ENCODE data around the gene PIGN.
A peak's percentile ranks its signal among the peaks of the same experiment; 100 is the strongest.
"Not testable (repeated sequence)": the region's sequence is repeated elsewhere in the genome, so short reads cannot be mapped to it uniquely, and the experiment has no call there.

The PIGN gene

DNA sequence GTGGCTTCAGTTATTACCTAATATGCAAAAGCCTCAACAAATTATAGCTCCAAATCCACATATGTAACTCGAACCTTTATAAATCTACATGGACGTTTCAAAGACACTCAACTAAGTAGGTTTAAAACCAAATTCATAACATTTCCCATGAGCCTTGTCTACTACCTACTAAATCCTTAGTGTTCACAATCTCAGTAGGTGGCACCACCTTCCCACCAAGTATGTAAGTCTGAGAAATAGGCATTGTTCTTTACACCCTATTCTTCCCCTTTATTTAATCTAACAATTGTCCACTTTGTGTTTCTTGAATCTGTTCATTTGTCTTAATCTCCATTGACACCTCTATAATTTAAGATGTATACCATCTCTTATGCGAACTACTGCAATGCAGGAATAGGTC, 4.6 kb downstream of the PIGN start:
- DNase-seq (ENCODE audit: low read depth) = no peak

DNA sequence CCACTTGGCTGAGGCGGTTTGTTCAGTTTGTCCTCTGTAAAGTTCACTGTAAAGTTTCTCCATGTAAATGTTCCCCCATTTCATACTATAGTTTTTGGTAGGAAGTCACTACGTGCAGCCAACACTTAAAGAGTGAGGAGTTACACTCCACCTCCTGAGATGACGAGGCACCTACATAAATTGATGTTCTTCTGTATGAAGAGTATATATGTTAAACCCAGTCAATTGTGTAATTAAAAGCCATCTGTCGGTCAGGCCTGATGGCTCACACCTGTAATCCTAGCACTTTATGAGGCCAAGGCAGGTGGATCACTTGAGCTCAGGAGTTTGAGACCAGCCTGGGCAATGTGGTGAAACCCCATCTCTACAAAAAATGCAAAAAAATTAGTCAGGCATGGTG, 7.6 kb downstream of the PIGN start:
- no peak for DNase-seq (ENCODE audit: low read depth)

DNA sequence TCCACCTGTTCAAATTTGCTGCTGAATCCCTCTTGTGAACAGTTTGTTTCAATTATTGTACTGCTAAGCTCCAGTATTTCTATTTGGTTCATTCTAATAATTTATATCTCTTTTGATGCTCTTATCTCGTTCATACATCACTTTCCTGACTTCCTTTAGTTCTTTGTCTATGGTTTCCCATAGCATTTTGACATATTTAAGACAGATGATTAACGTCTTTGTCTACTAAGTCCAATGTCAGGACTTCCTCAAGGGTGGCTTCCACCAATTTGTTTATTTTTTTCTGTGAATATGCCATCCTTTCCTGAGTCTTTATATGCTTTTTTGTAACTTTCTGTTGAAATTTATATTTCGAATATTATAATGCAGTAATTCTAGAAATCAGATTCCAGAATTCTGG, 9.6 kb downstream of the PIGN start:
- DNase-seq (ENCODE audit: low read depth) = no peak

DNA sequence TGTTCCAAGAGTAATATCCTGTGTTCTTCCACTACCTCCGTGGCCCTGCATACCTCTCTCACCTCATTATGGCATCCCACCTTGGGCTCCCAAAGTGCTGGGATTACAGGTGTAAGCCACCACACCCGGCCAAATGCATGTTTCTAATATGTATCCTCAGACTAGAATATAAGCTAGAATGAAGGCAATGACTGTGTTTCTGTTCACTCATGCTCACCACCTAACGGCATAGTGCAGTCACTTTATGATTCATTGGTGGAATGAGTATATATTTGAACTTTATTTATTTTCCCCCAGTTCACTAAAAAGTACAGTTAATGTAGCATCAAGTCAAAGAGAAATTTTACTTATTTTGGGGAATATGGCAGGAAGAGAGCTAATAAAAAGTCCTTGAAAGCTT, 11.3 kb downstream of the PIGN start:
- no peak for DNase-seq (ENCODE audit: low read depth)

DNA sequence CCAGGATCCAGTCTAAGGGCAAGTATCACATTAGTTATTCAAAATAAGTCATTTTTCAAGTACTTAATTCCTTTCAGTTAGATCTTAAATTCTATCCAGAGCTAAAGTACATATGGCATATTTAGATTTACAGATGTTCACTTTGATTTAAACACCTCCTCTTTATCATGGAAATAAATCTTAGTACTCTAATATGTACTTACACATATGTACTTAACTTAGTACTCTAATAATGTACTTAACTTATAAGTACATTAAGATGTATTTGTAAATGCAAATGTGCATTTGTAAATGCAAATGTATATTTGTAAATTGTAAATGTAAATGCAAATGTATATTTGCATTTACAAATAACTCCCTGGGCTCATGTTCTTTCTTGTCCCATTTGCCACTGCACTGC, 14.6 kb downstream of the PIGN start:
- no peak for DNase-seq (ENCODE audit: low read depth)

DNA sequence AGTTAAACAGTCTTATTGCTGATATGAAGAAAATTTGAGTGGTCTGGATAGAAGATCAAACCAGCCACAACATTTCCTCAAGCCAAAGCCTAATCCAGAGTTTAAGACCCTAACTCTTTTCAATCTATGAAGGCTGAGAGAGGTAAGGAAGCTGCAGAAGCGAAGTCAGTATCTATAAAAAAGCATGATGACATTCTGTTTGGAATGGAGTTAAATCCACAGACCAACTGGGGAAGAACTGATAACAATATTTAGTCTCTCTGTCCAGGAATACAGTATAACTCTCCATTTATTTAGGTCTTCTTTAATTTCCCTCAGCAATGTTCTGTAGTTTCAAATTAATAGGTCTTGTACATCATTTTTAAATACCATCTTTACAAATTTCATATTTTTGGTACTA, 16.0 kb downstream of the PIGN start:
- DNase-seq (ENCODE audit: low read depth) = no peak

DNA sequence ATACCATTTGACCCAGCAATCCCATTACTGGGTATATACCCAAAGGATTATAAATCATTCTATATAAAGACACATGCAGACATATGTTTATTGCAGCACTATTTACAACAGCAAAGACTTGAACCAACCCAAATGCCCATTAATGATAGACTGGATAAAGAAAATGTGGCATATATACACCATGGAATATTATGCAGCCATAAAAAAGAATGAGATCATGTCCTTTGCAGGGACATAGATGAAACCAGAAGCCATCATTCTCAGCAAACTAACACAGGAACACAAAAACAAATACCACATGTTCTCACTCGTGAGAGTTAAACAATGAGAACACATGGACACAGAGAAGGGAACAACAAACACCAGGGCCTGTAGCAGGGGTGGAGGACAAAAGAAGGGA, 20.3 kb downstream of the PIGN start:
- not testable (repeated sequence) for DNase-seq (ENCODE audit: low read depth)

DNA sequence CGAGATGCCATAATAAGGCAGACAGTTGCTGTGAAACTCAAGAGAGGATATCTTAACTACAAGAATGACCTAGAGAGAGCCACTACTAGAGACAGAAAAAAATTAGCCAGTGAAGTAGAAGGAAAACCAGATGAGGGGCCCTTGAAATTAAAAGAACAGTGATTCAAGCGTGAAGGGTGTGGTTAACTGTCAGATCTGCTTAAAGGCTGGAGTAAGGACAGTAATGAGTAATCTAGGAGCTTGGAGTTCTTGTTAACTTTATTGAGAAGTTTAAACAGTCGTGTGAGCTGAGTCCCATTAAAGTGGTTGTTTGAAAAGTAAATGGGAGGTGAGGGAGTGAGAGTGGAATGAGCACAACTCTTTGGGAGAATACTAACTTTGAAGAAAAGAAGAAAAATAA, 21.3 kb downstream of the PIGN start:
- no peak for DNase-seq (ENCODE audit: low read depth)

DNA sequence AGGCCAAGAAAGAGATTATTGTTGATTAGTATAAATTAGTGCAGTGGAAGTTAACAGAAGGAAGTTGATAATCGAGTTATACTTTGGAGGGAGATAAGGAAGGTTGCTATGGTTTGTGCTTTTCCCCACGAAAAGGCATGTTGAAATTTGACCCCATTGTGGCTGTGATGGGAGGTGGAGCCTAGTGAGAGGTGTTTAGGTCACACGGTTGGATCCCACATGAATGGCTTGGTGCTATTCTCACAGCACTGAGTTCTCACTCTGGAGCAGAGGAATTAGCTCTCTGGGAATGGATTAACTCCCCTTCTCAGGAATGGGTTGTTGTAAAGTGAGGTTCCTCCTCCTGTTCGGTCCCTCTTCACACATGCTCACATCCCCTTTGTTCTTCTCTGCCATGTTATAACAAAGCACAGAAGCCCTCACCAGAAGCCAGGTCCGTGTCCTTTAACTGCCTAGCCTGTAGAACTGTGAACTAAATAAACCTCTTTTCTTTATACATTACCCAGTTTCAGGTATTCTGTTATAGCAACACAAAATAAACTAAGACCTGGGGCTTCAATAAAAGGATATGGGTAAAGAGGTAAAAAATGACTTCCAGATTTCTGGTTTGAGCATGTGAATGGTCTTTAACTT, 21.9 kb downstream of the PIGN start:
- no peak for DNase-seq (ENCODE audit: low read depth)

DNA sequence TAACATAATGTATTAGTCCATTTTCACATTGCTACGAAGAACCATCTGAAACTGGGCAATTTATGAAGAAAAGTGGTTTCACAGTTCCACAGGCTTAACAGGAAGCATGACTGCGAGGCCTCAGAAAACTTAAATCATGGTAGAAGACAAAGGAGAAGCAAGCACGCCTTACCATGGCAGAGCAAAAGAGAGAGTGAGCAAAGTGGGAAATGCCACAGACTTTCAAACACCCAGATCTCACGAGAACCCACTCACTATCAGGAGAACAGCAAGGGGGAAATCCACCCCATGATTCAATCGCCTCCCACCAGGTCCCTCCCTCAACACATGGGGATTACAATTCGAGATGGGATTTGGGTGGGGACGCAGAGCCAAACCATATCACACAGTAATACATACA, 22.5 kb downstream of the PIGN start:
- no peak for DNase-seq (ENCODE audit: low read depth)

DNA sequence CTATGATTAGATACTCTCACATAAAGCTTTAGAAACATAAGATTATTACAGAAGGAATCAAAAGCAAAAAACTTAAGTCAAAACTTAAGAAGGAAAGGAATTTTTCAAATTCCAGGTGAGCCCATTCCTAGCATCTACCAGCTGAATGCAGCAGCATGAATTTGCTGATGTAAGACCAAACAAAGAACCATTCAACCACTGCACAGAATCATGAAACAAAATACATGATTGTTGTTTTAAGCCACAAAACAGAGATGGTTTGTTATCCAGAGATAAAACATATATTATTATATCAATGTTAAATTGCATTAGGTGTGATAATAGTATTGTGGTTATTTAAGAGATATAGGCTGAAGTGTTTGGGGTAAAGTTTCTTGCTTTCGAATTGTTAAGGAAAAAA, 29.0 kb downstream of the PIGN start:
- DNase-seq (ENCODE audit: low read depth) = no peak

DNA sequence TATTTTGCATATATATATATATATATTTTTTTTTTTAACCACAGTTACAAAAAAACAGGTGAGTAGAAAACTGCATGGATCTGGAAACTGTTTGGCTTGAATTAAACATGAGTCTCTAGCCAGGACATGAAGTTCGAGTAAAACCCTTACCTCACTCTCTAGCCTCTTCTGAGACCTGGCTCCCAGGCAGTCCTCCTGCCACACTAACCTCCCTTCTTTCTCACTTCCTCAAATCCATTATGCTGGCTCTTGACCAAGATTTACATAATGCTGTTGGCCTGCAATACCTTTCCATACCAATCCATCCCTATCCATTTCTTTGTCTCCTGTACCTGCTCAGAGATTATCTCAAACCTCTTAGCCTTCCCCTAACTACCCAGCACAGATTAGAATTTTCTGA, 34.0 kb downstream of the PIGN start:
- DNase-seq (ENCODE audit: low read depth) = no peak

DNA sequence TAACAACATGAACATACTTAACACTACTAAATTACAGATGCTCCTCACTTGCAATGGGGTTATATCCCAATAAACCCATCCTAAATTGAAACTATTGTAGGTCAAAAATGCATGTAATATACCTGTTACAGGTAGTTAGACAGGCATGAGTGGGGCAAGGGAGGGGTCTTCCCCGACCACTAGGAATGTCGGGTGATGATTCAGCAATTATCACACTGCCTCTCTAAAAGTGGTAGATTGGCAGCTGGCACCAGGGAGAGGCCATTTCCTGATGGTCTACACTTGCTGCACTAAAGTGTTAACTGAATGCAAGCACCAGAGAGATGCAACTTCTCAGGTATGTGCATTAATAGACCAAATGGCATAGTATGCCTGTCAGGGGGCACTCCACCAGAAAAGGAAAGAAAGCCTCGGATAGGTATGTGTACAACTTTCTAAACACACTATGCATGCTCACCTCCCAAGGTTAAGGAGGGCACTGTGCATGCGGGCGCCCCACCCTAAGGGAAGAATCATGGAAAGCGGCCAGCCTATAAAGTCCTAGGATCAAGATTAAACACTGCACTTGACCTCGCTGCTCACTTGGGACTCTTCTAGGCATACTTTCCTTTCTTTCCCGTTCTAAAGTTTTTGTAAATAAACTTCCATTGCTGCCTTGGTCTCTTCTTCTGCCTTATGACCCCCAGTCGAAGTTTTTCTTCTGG, 35.6 kb downstream of the PIGN start:
- no peak for DNase-seq (ENCODE audit: low read depth)

DNA sequence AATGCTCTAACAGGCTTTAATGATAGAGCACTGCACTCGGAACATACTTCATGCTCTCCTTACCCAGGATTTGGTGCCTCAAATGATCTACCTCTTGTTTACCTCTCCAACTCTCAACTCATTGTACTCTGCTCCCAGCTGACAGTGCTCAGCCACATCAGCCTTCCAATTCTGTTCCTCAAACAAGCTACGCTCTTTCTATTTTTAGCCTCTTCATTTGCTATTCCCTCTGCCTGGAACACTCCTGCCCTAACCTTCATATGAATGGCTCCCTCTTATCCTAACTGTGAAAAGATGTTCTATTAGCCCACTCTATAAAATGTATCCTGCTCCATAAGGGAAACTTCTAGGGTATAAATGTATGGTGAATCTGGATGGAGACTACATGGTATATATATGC, 42.5 kb downstream of the PIGN start:
- no peak for DNase-seq (ENCODE audit: low read depth)

DNA sequence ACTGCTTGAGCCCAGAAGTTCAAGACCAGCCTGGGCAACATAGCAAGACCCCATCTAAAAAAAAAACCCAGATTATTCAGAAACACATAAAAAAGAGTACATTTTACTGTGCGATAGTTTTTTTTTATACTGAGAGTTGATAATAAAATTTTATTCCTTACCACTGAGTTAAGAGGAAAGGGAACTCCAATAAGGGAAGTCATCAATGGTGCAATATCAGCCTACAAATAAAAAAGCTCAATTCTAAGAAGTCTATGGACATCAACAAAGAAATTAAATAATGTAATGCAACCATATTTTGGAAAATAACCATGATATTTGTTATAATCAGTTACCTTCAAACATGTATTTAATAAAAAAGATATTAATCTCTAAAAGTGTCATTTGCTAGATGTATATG, 46.6 kb downstream of the PIGN start:
- DNase-seq (ENCODE audit: low read depth) = no peak

DNA sequence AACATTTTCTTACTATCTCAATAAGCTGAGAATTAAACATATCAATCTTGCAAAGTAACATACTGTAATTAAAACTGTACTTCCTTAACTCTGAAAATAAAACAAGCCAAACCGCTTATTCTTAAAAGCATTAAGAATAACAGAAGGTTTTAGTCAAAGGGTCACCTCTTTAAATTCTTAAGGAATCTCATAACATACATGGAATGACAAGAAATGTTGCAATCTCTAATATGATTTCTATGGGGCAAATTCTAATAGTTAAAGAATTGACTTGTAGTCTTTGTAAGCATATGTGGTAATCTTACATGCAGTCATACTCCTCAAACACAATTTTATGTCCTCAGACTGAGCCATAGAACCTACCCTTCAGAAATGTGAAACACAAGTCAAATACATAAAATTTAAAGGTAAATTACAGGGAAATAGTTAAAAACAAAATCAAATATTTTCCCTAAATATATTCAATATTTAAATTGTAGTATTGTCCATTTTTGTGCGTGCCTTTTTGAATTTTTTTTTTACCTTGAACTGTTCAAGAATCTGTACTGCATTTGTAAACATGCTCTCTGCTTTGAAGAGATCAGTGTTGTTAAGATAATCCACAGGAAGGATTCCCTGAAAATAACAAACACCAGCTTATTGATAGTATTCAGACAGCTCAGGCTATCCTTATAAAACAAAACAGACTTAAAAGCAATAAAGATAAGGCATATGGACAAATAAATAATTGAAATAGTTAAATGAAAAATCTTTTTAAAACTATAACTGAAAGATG, 48.2 kb downstream of the PIGN start:
- DNase-seq (ENCODE audit: low read depth) = no peak

DNA sequence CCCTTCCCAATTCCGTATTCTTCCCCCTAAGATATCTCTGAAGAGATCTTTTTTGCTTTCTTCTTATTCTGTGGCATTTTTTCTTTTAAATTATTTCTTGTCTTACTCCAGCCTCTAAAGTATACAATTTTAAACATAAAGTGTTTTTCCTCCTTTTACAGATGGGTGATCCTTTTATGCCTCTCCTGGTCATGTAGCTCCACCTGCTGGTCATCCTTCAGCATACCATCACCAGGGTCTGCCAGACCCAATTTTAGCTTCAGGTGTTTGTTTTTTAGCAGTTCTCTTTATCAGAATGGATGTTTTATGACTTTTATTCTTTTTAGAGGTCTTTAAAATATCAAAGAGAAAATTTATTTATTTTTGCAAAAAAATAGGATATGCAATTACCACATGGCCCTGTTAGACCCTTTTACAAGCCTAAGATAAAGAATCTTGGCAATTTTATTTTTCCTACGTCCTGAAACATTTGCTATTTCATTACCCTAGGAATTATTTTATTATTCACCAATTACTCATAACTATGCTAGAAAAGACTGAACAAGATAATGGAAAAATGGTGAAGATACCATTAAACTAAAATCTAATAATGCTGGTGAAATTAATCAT, 55.5 kb downstream of the PIGN start:
- peak; percentile 18 for DNase-seq (ENCODE audit: low read depth)

DNA sequence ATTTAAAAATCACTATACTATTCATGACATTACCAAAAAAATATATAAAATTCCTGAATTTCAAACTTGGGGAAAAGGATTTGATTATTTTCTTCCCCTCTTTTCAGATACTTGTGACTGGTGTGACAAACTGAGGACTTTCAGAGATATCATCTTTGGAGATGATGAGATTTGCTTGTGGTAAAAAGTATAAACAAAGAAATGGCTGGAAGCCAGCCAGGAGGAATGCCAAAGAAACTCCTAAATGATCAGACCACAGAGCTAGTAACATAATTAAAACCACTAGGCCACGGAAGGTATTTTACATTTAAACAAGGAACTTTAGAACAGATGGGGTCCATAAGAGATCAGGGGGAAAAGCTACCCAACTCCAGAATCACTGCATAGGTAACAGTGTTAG, 58.7 kb downstream of the PIGN start:
- no peak for DNase-seq (ENCODE audit: low read depth)

DNA sequence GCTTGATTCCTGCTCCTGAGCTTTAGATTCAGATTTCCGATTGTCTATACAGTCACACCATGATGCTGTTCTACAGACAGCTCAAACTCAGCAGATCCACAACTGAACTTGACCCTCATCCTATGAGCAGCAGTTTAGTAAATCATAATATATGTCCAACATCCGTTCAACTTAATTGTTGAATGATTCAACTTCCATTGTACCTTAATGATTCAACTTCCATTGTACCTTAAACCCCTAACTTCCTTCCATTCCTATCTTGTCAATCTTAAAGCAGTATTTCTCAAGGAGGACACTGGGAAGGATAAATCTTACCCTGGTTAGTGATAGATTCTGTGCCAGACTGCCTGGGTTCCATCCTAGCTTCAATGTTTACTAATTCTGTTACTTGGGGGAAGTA, 60.1 kb downstream of the PIGN start:
- DNase-seq (ENCODE audit: low read depth) = no peak

DNA sequence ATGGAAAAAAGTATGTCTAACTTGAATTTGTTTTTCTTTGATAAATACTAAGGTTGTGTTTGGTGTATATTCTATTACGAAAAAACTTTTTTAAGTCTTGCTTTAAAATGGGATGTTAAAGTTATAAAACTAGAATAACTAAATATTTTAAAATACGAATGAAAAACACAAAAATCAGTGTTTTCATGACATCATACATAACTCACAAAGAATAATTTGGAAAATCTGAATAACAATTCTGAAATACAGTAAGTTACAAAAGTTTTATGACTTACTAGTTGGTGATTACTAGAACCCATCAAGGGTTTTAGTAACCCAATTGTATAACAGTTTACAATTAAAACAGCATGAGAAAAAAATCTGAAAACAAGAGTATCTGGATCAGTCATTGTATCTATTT, 61.2 kb downstream of the PIGN start:
- no peak for DNase-seq (ENCODE audit: low read depth)

DNA sequence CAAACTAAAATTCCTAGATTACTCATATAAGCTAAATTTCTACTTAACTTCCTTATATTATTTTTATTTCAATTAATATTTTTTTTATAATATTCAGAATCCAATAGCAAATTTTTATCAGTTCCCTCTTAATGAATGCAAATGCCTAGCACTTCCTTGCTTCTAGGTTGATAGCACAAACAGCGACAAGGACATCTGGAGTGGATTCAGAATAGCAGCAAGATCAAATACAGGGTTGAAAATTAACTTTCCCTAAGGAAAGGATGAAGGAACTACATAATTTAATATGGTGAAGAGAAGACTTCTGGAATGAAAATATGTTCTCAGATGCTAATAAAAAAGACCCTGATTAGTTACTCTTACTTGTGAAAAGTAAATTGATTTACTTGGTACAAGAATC, 64.5 kb downstream of the PIGN start:
- DNase-seq (ENCODE audit: low read depth) = no peak

DNA sequence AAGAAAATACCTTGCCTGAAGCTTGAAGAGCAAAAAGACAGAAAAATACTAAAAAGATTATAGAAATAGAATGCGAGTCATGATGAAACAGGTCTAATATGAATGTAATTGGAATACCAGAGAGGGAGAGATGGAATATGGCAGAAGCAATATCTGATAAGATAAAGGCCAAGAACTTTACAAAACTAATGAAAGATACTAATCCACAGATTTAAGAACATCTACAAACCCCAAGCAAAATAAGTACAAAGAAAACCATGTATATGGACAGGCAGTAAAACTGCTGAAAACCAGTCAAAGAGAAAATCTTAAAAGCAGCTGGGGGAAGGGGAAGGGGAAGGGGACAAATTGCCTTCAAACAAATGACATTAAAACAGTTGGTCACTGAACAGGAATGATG, 67.0 kb downstream of the PIGN start:
- DNase-seq (ENCODE audit: low read depth) = no peak

DNA sequence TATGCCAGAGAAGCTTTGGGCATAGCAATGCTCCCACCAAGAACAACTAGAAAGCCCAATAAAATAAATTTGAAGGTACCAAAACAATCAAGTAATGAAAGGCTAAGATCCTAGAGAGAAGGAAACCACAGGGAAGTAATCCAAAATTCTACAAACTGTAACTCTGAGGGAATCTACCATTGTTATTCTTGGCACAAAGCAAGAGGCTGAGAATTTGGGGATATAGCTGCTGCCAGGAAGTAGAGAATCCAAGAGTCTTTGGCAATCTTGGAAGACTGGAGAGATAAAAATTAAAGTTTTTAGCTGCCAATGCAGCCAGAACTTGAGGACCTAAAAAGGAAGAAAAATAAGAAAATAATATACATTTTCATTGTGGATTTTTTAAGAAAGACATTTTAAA, 68.5 kb downstream of the PIGN start:
- no peak for DNase-seq (ENCODE audit: low read depth)

All from T-helper 22 cell (primary cell).